GM06990 (cell line): Measurements from ENCODE around the gene CAMTA1.

ENCODE experiments used
- DNase-seq: peaks from one replicate; pipeline ENCODE4 v3.0.0-alpha.2; 2011; ENCODE audit not compliant: insufficient read length; ENCODE audit errors: extremely low read depth
- H3K27me3 ChIP-seq: replicated peaks from 2 replicates; pipeline ENCODE4 v1.6.0; 2011; ENCODE audit warnings: low read length; ENCODE audit not compliant: control insufficient read depth, insufficient read depth
- H3K36me3 ChIP-seq: 2 replicates; pipeline ENCODE4 v1.5.1; 2011; ENCODE audit warnings: low read length; ENCODE audit not compliant: control insufficient read depth, insufficient read depth
- H3K4me3 ChIP-seq: replicated peaks from 2 replicates; pipeline ENCODE4 v1.5.1; 2011; ENCODE audit warnings: low read depth, mild to moderate bottlenecking, control low read depth, low read length
- CTCF ChIP-seq: IDR thresholded peaks from 2 replicates; pipeline ENCODE4 v1.5.1; 2011; ENCODE audit warnings: low read length, control low read depth, mild to moderate bottlenecking, inconsistent platforms; ENCODE audit not compliant: insufficient read depth, poor library complexity, severe bottlenecking

CAMTA1 gene

GRCh38 chr1:7508934-7509519 lies 723.8 kb downstream of the CAMTA1 start:
- Histone ChIP-seq H3K36me3 (no peaks in the 10 kb centered on the region), H3K27me3 (peaks cover 2% of the 10 kb centered on the region), H3K4me3 (no peak overlapping the region)
- TF ChIP-seq CTCF, result no peak
- DNase-seq, result no peak

- TF ChIP-seq CTCF, result no peak
- DNase-seq, result no peak
Measured at GRCh38 chr1:7509598-7509997, 724.3 kb downstream of the CAMTA1 start.

GRCh38 chr1:7510389-7510931 lies 725.2 kb downstream of the CAMTA1 start:
- no peak for DNase-seq
- TF ChIP-seq CTCF, result no peak
- H3K36me3 ChIP-seq, result no peaks in the 10 kb centered on the region
- no peak overlapping the region for H3K4me3 ChIP-seq
- peaks cover 2% of the 10 kb centered on the region for H3K27me3 ChIP-seq

More at GRCh38 chr1:7509598-7509997, 724.3 kb downstream of the CAMTA1 start:
- Histone ChIP-seq H3K4me3 (no peak overlapping the region), H3K36me3 (no peaks in the 10 kb centered on the region), H3K27me3 (peaks cover 2% of the 10 kb centered on the region)

- H3K36me3 ChIP-seq, result no peaks in the 10 kb centered on the region
- TF ChIP-seq CTCF, result no peak
- H3K27me3 ChIP-seq, result peaks cover 2% of the 10 kb centered on the region
- H3K4me3 ChIP-seq, result no peak overlapping the region
- DNase-seq, result no peak
Measured at GRCh38 chr1:7511381-7511780, 726.1 kb downstream of the CAMTA1 start.

- no peak overlapping the region for H3K4me3 ChIP-seq
- no peak for TF ChIP-seq CTCF
- H3K36me3 ChIP-seq, result no peaks in the 10 kb centered on the region
- DNase-seq, result no peak
- peaks cover 2% of the 10 kb centered on the region for H3K27me3 ChIP-seq
Measured at GRCh38 chr1:7513081-7513480, 727.8 kb downstream of the CAMTA1 start.
